GM12892 (cell line): Measurements from ENCODE around the gene OR5M10. TPM values are rescaled to one million over a fixed set of nuclear protein-coding genes. Genes with fewer than 3 reads are reported as not detected.
"Not testable (repeated sequence)": the region's sequence is repeated elsewhere in the genome, so short reads cannot be mapped to it uniquely, and the experiment has no call there.

Source experiments
- DNase-seq: peaks from one replicate; pipeline ENCODE4 v3.0.0; 2011; ENCODE audit not compliant: insufficient read length
- FAIRE-seq: peaks from 2 replicates; lab custom pipeline; 2011; peaks lifted over from hg19 to GRCh38; lab: Jason Lieb, UNC
- POLR2A ChIP-seq: IDR thresholded peaks from 2 replicates; pipeline ENCODE4 v1.6.1; 2011; ENCODE audit warnings: low read depth, low read length, control low read depth
- POLR2AphosphoS5 ChIP-seq: IDR thresholded peaks from 2 replicates; pipeline ENCODE4 v1.6.1; 2011; ENCODE audit warnings: low read depth, low read length, control low read depth
- TAF1 ChIP-seq: IDR thresholded peaks from 2 replicates; pipeline ENCODE4 v1.6.1; 2011; ENCODE audit warnings: low read depth, mild to moderate bottlenecking, control low read depth, low read length, borderline replicate concordance
- polyA plus RNA-seq: library from polyadenylated mRNA; unstranded; fragments of >200 nt; gene quantifications from one replicate; pipeline ENCODE4 v1.2.1, GENCODE V29; 2012; ENCODE audit warnings: missing spikeins, inconsistent platforms; ENCODE audit not compliant: missing spikeins

OR5M10 gene
- polyA plus RNA-seq: not detected

DNA sequence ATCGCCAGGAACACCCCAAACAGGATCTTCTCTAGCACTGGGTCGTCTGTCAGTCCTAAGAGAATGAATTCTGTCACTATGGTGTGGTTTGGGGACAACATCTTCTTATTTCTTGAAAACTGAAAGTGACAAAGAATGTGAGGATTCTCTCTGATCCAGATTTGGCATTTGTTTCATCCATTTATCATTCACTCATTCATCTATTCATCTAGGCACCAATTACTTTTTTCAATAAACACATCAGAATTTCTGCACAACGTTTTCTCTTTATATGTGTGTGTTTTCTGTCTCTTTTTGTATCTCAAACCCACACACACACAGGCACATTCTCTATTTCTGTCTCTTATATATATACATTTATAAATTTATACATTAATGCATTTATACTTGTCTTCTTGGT lies at the start of gene OR5M10:
Gene OR5M10 (minus strand): TSS at position 101 of the 400 bp plus-strand sequence. CDS start 0 bp downstream, at position 101.
- no peak for FAIRE-seq
- DNase-seq: no peak
- no peak for TF ChIP-seq TAF1
- TF ChIP-seq POLR2AphosphoS5: no peak
- no peak for TF ChIP-seq POLR2A

- DNase-seq (no peak), FAIRE-seq (no peak)
- no peak for TF ChIP-seq POLR2AphosphoS5
- TF ChIP-seq POLR2A: no peak
- no peak for TF ChIP-seq TAF1
Observed at GRCh38 chr11:56625946-56626345, 48.4 kb upstream of the OR5M10 start.

DNA sequence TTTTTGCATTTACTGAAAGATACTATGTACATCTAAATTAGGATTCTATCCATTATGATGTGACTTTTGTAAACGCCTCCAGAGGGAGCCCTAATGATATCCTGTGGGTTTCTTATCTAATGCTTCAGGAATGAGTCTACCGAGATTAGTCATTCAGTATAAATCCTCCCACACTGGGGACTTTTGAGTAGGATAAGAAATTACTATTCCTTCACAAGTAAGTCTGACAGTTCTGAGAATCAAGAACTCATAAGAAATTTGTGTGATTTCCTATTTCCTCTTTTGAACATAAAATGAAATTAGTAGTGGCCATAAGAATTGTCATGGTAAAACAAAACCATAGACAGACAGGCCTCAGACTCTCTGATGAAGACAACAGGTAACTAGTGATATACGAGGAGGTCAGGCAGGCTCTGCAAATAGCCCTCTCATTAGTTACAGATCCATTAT lies 47.2 kb upstream of the OR5M10 start:
- TF ChIP-seq TAF1 (no peak), POLR2AphosphoS5 (no peak), POLR2A (no peak)
- DNase-seq (no peak), FAIRE-seq (peak; percentile 5)

DNA sequence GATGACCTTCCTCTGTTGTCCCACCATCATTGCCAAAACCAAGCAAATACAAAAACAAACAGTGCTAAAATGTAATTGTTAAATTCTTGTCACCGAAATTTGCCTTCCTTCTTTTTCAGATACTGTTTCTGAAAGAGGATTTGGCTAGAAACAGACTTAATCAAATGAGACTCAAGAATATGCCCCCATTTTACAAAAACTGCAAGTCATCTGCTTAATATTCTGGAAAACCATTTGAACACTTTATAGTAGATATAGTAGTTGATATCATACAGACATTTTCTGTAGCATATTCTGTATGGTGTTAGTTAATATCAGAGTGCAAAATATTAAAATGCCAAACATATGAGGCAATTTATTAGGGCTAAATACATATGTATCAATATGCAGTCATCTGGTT lies 33.7 kb upstream of the OR5M10 start:
- DNase-seq (no peak), FAIRE-seq (no peak)
- TF ChIP-seq POLR2A: no peak
- TF ChIP-seq TAF1: no peak
- TF ChIP-seq POLR2AphosphoS5: no peak

DNA sequence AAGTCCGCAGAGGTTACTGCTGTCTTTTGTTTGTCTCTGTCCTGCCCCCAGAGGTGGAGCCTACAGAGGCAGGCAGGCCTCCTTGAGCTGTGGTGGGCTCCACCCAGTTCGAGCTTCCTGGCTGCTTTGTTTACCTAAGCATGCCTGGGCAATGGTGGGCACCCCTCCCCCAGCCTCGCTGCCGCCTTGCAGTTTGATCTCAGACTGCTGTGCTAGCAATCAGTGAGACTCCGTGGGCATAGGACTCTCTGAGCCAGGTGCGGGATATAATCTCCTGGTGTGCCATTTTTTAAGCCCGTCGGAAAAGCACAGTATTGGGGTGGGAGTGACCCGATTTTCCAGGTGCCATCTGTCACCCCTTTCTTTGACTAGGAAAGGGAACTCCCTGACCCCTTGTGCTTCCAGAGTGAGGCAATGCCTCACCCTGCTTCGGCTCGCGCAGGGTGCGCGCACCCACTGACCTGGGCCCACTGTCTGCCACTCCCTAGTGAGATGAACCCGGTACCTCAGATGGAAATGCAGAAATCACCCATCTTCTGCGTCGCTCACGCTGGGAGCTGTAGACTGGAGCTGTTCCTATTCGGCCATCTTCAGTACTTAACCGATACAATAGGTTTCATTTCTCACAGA lies 14.7 kb upstream of the OR5M10 start:
- DNase-seq, FAIRE-seq: not testable (repeated sequence)

- TF ChIP-seq POLR2AphosphoS5 (no peak), TAF1 (no peak), POLR2A (no peak)
- DNase-seq (no peak), FAIRE-seq (no peak)
Observed at GRCh38 chr11:56558574-56558973, 18.9 kb downstream of the OR5M10 start.

- not testable (repeated sequence) for FAIRE-seq, DNase-seq
Observed at GRCh38 chr11:56554691-56555090, 22.8 kb downstream of the OR5M10 start.

DNA sequence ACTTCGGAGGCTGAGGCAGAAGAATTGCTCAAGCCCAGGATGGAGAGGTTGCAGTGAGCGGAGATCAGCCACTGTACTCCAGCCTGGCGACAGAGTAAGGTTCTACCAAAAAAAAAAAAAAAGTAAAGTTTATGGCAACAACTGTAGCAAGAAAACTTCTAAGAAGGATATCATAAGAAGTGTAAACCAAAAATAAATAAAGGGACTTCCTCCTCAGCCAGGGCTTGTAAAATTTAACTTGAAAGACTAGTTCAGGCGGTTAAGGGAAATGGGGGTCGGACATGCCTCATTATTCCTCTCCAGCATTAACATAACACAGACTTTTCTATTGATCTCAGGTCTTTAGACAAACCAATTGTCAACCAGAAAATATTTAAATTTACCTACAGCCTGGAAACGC lies 32.0 kb downstream of the OR5M10 start:
- FAIRE-seq: no peak
- TF ChIP-seq POLR2AphosphoS5 (no peak), POLR2A (no peak), TAF1 (no peak)
- DNase-seq: no peak

- DNase-seq: no peak
- no peak for FAIRE-seq
- no peak for TF ChIP-seq POLR2AphosphoS5
- no peak for TF ChIP-seq TAF1
- TF ChIP-seq POLR2A: no peak
Observed at GRCh38 chr11:56543739-56544138, 33.8 kb downstream of the OR5M10 start.

GRCh38 chr11:56543157-56543556 lies 34.4 kb downstream of the OR5M10 start, which contains the start of gene OR5M11:
Gene OR5M11 (minus strand): TSS chr11:56543257. CDS start chr11:56543257, 0 bp downstream.
- FAIRE-seq: no peak
- no peak for DNase-seq
- TF ChIP-seq POLR2AphosphoS5 (no peak), POLR2A (no peak), TAF1 (no peak)

DNA sequence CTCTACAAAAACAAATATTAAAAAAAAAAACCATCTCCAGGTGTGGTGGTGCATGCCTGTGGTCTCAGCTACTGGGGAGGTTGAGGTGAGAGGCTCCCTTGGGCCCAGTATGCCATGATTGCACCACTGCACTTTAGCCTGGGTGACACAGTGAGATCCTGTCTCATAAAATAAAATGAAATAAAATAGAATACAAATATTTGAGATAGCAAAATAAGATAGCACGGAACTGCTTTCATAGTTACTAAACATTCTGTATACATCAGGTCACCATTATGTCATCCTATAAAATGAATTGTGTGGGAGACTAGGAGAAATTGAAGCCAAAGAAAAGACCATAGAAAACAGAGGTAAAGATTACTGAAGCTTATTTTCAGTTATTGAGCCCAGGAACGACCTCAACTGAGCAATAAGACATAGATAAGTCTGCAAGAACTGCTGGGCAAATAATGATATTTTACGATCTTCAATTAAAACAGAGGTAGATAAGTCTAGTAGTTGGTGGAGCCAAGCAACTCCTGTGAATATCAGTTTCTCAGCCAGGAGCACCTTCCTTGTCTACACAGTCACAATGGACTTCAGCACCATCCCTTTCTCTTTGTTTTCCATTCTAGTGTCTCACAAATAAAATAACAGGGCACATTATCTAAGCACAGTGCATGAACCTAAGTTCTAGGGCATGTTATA lies 44.3 kb downstream of the OR5M10 start:
- TF ChIP-seq POLR2AphosphoS5 (no peak), POLR2A (no peak), TAF1 (no peak)
- DNase-seq: no peak
- FAIRE-seq: no peak

DNA sequence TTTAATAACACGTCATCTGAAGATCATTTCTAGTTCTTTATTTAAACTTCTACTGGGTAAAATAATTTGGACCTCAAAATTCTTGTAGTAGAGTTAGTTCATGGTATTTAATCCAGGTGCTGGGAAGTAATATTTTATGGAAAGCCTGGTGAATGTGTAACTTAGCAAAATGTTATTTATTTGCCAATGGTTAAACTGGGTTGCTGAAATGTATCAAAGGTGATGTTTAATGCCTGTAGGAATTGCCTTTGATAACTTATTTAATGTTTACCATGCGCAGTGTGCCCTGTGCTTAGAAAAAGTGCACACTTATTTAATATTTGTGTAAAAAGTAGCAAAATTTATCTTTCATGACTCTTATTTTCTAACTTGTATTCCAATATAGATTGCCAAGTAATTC lies 45.7 kb downstream of the OR5M10 start:
- no peak for DNase-seq
- TF ChIP-seq POLR2A: no peak
- TF ChIP-seq POLR2AphosphoS5: no peak
- TF ChIP-seq TAF1: no peak
- no peak for FAIRE-seq
